GM18870 (cell line): ENCODE data around the gene F12.

Source experiments
- ATAC-seq: cut with Tn5 transposase; IDR thresholded peaks from one replicate; pipeline ENCODE4 v1.9.1; 2021; ENCODE audit warnings: moderate library complexity; ENCODE audit not compliant: unreplicated experiment

Gene F12

GRCh38 chr5:177409043-177409801, at the start of gene F12:
F12 (minus strand) TSS chr5:177409564; CDS start chr5:177409527, 37 bp downstream.
- no peak for ATAC-seq

DNA sequence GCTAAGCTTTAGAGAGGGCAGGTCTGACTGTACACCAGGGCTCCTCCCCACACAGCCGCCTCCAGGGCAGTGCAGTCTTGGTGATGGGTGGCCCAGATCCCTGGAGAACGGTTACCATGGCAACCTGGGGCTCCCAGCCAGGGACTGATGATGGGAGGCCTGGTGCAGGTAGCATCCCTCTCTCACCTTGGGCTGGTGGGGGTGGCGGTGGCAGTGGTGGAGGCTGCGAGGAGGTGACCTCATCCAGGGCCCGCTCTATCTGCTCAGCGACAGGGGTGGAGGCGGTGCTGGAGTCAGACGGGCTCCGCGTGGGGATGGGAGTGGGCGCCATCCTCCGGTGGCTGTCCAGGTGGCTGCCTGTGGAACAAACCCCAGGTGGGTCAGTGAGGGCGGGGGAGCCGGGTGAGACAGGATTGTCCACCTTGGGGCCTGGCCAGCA, 49.6 kb upstream of the F12 start:
- no peak for ATAC-seq

DNA sequence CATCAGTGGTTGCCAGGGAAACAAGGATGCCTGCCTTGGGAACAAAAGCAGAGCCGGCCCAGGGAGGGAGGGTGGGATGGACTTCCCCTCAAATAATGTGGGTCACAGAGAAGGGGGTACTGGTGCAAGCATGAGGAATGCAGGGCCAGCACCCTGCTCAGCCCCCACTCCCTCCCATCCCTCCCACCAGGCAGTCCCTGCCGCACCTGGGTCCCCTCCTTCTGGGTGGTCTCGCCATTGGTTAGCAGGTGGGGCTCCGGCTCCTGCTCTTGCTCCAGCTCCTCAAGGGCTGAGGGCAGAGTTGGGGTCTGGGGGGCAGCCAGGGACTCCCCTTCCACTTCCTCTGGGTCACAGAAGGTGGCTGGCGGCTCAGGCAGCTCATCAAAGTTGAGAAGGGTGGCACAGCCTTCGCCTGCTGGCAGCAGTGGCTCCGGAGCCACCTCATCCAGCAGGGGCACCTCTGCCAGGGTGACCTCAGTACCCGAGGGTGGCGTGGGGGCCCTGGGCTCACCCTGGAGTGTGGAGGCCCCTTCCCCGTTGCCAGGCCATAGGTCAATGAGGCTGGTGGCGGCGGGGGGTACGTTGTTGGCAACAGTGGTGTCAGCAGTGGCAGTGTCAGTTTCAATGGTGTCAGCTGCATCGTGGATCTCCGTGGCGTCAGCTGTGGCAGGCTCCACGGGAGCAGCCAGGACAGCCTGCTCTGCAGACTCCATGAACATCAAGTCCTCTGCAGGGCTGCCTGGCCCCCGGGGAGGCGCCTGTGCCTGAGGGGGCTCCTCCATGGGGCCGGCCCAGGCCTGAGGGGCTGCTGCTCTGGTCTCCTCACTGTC, 48.7 kb upstream of the F12 start:
- ATAC-seq: no peak

- peak; percentile 39 for ATAC-seq
These were observed 47.9 kb upstream of the F12 start for GRCh38 chr5:177456976-177457851.

DNA sequence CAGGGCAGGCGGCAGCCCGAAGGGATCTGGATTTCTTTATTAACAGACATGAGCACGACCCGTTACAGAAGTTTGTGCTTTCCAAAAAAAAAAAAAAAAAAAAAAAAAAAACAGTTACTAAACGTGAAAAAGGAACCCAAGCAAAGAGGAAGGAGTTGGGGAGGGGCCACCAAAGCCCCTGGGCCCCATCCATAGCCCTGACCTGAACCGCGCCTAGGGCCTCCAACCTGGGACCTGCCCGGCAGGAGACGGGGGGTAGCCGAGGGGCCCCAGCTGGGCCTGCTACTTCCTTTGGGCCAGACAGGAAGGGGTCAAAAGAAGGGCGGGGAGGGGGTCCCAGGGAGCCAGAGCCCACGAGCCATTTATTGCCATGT, 47.2 kb upstream of the F12 start:
- no peak for ATAC-seq

GRCh38 chr5:177455661-177456590, 46.6 kb upstream of the F12 start:
- peak; percentile 18 for ATAC-seq

DNA sequence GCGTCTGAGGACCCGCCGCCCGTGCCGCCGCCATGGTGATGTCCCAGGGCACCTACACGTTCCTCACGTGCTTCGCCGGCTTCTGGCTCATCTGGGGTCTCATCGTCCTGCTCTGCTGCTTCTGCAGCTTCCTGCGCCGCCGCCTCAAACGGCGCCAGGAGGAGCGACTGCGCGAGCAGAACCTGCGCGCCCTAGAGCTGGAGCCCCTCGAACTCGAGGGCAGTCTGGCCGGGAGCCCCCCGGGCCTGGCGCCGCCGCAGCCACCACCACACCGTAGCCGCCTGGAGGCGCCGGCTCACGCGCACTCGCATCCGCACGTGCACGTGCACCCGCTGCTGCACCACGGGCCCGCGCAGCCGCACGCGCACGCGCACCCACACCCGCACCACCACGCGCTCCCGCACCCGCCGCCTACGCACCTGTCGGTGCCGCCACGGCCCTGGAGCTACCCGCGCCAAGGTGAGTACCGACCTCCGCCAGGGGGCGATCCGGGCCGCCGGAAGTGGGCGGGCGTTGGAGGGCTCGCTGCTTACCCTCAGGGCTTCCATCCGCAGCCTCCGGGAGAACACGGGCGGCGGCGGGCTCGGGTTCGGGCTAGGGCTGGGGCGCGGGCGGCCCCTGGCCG, 45.8 kb upstream of the F12 start:
- peak; percentile 43 for ATAC-seq

DNA sequence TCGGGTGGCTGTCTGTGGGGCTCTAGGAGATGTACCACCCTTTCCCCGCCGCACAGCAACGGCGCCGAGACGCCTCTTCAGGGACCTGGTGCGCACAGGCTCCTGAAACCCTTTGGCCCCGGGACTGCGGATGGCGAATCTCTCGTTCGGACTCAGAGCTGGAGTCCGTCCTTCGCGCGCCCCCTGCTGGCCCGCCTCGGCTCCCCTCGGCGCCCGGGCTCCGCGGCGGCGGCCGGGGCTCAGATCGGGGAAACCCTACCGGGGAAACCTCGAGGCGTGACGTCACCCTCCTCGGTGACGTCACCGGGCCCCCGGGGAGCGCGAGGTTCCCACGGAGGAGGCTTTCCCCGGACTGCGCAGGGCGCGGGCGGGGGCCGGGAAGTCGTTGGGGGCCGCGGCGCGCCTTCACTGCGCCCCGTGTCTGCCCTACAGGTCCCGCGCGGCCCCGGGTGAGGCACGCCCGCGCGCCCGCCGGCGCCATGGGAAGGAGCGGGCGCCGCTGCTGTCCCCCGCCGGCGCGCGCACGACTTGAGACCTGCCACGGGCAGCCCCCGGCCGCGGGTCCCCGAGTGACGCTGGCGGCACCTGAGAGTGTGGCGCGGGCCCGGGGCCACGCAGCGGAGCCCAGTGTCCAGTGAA, 45.2 kb upstream of the F12 start:
- peak; percentile 18 for ATAC-seq

DNA sequence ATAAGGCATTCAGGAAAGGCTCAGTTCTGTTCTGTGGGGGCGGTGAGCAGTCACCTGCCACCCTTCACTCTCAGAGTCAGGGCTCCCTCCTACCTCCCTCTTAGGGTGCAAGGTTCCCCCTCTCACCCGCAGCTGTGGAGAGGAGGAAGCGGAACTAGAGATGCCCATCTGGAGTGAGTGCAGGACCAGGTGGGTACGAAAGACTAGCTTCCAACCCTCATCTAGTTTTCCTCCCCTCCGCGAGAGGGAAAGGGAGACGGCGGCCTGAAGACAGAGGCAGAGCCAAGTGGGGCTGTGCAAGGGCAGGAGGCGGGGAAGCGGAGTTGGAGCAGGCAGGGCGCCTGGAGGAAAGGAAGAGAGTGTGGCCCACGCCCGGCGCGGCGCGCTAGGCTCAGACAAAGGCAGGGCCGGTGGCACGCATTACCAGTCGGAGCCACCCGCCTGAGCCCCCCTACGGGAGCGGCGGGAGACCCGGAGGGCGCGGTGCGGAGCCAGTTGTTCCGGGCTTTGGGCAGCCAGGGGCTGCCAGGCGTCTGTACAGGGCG, 44.6 kb upstream of the F12 start:
- no peak for ATAC-seq

- ATAC-seq: no peak
These were observed 43.6 kb upstream of the F12 start for GRCh38 chr5:177452688-177453638.

GRCh38 chr5:177450667-177451424, 41.5 kb upstream of the F12 start:
- no peak for ATAC-seq

DNA sequence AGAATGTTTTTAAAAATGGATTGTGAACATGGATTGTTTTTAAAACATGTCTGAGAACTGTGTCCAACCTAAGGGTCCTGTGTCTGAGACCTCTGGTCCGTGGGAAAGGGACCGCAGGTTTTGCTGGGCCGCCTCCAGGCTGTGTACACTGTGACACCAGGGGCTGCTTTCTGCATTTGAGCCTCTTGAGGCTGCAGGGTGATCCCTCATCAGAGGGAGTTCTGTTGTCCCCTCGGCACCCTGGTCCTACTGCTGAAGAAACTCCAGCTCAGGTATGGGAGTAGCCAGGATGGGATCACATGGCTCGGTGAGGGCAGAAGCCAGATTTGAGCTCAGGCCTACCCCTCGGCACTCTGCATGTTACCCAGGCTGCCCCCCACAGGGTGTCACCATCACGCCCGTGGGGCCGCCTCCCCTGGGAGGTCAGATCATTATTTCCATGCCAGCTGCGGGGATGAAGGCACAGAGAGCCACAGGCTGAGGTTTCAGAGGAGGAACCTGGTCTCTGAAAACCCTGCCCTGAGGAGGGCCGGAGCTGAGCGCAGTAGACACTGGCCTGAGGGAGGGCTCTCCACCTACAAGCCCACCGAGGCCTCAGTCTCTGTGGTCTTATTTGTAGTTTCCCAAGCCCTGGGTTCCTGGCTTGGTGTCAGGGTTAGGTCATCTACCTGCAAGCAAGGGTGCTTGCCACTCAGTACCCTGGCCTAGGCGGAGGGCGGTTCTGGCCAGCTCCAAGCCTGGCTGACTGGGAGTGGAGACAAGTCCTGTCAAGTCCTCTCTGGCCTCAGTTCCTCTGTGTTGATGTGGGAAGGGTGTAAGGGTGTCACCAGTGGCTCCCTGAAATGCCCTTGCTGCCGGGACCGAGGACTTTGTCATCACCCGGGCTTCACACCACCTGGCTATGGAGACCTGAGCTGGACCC, 40.0 kb upstream of the F12 start:
- ATAC-seq: no peak

DNA sequence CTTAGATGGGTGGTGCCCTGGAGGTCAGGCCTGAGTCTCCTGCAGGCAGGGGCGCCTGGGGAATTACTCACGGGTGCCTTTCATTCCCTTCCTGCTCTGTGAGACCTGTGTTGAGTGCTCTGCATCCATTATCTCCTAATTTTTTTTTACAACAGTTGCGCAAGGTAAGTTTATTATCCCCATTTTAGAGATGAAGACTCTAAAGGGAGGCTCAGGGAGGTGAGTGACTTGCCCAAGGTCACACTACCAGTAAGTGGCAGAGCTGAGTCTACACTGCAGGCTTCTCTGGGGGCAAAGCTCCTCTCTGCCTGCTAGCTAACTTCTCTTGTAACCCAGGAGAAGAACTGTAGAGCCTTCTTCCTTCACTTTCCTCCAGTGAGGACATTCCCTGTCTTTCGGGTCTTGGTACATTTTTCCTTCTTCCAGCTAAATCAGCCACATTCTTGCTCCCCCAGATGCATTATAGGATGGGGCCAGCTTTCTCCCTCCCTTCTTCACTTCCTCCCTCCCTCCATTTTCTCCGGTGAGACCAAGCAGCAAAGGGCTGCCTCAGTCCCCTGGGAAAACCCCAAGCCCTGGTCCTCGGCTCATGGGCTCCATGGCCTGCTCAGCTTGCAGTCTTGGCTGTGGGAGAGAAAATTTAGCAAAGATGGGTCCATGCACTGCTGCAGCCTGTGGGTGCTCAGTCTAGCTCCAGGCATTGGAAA, 39.0 kb upstream of the F12 start:
- ATAC-seq: no peak

GRCh38 chr5:177447611-177448243, 38.4 kb upstream of the F12 start:
- ATAC-seq: no peak

- no peak for ATAC-seq
These were observed 37.8 kb upstream of the F12 start for GRCh38 chr5:177447066-177447610.
